ENCODE measurements around the gene OR51B5. TPM values are rescaled to one million over a fixed set of nuclear protein-coding genes. Genes with fewer than 3 reads are reported as not detected.
"Not testable (repeated sequence)": the region's sequence is repeated elsewhere in the genome, so short reads cannot be mapped to it uniquely, and the experiment has no call there.

The OR51B5 gene
- total RNA-seq, 1 experiment from 2014 or later, result 0.60 TPM

DNA sequence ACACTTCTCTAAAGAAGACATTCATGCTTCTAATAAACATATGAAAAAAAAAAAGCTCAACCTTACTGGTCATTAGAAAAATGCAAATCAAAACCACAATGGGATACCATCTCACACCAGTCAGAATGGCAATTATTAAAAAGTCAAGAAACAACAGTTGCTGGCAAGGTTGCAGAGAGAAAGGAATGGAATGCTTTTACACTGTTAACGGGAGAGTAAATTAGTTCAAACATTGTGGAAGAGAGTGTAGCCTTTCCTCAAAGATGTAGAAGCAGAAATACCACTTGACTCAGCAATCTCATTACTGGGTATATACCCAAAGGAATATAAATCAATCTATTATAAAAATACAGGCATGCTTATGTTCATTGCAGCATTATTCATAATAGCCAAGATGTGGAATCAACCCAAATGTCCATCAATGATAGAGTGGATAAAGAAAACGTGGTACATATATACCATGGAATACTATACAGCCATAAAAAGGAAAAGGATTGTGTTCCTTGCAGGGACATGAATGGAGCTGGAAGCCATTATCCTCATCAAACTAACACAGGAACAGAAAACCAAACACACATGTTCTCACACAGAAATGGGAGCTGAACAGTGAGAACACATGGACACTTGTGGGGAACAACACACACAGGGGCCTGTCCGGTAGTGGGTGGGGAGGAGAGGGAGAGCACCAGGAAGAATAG, 29.8 kb downstream of the OR51B5 start:
- not testable (repeated sequence) for H3K4me3 ChIP-seq (ENCODE audit: low read length); H3K27me3 ChIP-seq (ENCODE audit: low read length); H3K79me2 ChIP-seq (ENCODE audit: low read length); H3K9ac ChIP-seq (ENCODE audit: low read length); H3K9me3 ChIP-seq (ENCODE audit: low read length); H3K27ac ChIP-seq (ENCODE audit: low read length); H3K4me2 ChIP-seq (ENCODE audit: low read depth, low read length, poor library complexity, severe bottlenecking); H3K9me2 ChIP-seq (replicated peaks; ENCODE audit: insufficient read depth, low read length); H3K36me3 ChIP-seq (ENCODE audit: insufficient read depth, low read length); H3K4me1 ChIP-seq (ENCODE audit: low read length); H4K20me1 ChIP-seq (ENCODE audit: insufficient read depth, low read depth, low read length); H2AFZ ChIP-seq (ENCODE audit: low read length); DNase-seq

DNA sequence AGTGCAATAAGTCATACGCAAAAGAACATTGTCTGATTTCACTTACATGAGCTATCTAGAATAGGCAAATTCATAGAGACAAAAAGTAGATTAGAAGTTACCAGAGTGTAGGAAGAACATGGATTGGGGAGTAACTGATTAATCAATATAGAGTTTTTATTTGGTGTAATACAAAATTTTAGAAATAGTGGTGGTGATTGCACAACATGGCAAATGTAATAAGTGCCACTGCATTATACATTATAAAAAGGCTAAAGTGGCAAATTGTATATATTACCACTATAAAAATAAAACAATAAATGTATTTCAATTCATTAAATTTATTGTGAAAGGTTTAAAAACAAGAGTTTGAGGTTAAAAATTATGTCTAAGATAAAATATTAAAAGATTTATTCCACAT, 32.9 kb downstream of the OR51B5 start:
- Histone ChIP-seq H3K27me3 (ENCODE audit: low read length) (no peaks in the 10 kb centered on the region), H3K4me2 (ENCODE audit: low read depth, low read length, poor library complexity, severe bottlenecking) (no peak overlapping the region), H3K4me3 (ENCODE audit: low read length) (no peak overlapping the region), H3K9ac (ENCODE audit: low read length) (no peak overlapping the region), H3K79me2 (ENCODE audit: low read length) (no peaks in the 10 kb centered on the region), H4K20me1 (ENCODE audit: insufficient read depth, low read depth, low read length) (no peaks in the 10 kb centered on the region), H3K27ac (ENCODE audit: low read length) (no peak overlapping the region), H2AFZ (ENCODE audit: low read length) (no peak overlapping the region), H3K4me1 (ENCODE audit: low read length) (no peaks in the 10 kb centered on the region), H3K9me2 (replicated peaks; ENCODE audit: insufficient read depth, low read length) (no peaks in the 10 kb centered on the region), H3K36me3 (ENCODE audit: insufficient read depth, low read length) (no peaks in the 10 kb centered on the region), H3K9me3 (ENCODE audit: low read length) (no peaks in the 10 kb centered on the region)
- no peak for DNase-seq

DNA sequence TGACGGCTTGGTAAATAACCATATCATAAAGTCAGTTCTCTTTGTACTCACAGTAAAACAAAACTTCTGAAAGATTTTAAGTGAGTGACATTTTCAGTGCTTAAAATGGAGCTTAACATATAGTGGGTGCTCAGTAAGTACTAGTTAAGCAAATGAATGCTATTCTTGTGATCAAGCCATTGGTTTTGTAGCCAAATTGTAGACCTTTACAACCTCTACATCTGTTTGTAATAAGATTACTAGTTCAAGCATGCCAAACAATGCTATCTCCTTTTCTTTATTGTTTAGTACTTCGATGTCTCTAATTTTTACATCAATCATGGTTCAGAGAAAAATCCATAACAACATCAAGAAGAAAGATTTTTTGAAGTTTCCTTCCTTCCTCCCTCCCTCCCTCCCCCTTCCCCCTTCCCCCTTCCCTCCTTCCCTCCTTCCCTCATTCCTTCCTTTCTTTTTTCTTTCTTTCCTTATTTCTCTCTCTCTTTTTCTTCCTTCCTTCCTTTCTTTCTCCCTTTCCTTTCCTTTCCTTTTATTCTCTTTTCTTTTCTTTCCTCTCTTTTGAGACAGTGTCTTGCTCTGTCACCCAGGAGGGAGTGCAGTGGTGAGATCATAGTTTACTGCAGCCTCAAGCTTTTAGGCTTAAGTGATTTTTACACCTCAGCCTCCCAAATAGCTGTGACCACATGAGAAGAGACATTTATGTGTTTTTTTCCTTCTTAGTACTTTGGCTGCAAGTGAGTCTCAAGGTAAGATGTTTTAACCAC, 35.9 kb downstream of the OR51B5 start:
- H4K20me1 ChIP-seq (ENCODE audit: insufficient read depth, low read depth, low read length), result no peaks in the 10 kb centered on the region
- no peaks in the 10 kb centered on the region for H3K79me2 ChIP-seq (ENCODE audit: low read length)
- no peaks in the 10 kb centered on the region for H3K9me2 ChIP-seq (replicated peaks; ENCODE audit: insufficient read depth, low read length)
- H3K27ac ChIP-seq (ENCODE audit: low read length), result no peak overlapping the region
- no peaks in the 10 kb centered on the region for H3K9me3 ChIP-seq (ENCODE audit: low read length)
- no peaks in the 10 kb centered on the region for H3K27me3 ChIP-seq (ENCODE audit: low read length)
- H3K36me3 ChIP-seq (ENCODE audit: insufficient read depth, low read length), result no peaks in the 10 kb centered on the region
- DNase-seq, result no peak
- no peak overlapping the region for H2AFZ ChIP-seq (ENCODE audit: low read length)
- H3K4me3 ChIP-seq (ENCODE audit: low read length), result no peak overlapping the region
- H3K9ac ChIP-seq (ENCODE audit: low read length), result no peak overlapping the region
- no peaks in the 10 kb centered on the region for H3K4me1 ChIP-seq (ENCODE audit: low read length)
- no peak overlapping the region for H3K4me2 ChIP-seq (ENCODE audit: low read depth, low read length, poor library complexity, severe bottlenecking)

DNA sequence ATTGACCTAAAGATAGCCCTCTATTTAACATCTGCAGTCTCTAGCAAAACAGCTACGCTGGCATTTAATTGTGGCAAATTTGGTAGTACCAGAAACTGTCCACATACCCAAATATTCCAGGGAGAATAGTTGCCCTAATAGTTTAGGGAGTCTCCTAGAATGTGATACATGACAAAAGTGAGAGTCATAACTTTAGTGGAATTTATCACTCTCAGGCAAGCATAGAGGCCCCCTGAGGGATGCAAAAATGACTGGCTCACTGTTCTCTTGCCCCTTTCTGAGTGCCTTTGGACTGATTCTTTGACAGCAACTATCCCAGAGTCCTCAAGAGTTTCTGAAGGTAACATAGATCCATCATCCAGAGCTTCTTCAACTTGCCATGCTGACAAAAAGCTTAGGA, 39.3 kb downstream of the OR51B5 start:
- H3K9ac ChIP-seq (ENCODE audit: low read length), result no peak overlapping the region
- H2AFZ ChIP-seq (ENCODE audit: low read length), result no peak overlapping the region
- no peaks in the 10 kb centered on the region for H4K20me1 ChIP-seq (ENCODE audit: insufficient read depth, low read depth, low read length)
- H3K4me1 ChIP-seq (ENCODE audit: low read length), result no peaks in the 10 kb centered on the region
- no peaks in the 10 kb centered on the region for H3K79me2 ChIP-seq (ENCODE audit: low read length)
- no peaks in the 10 kb centered on the region for H3K36me3 ChIP-seq (ENCODE audit: insufficient read depth, low read length)
- no peak for DNase-seq
- H3K4me3 ChIP-seq (ENCODE audit: low read length), result no peak overlapping the region
- no peaks in the 10 kb centered on the region for H3K9me3 ChIP-seq (ENCODE audit: low read length)
- no peak overlapping the region for H3K4me2 ChIP-seq (ENCODE audit: low read depth, low read length, poor library complexity, severe bottlenecking)
- no peaks in the 10 kb centered on the region for H3K27me3 ChIP-seq (ENCODE audit: low read length)
- H3K27ac ChIP-seq (ENCODE audit: low read length), result no peak overlapping the region
- H3K9me2 ChIP-seq (replicated peaks; ENCODE audit: insufficient read depth, low read length), result no peaks in the 10 kb centered on the region

DNA sequence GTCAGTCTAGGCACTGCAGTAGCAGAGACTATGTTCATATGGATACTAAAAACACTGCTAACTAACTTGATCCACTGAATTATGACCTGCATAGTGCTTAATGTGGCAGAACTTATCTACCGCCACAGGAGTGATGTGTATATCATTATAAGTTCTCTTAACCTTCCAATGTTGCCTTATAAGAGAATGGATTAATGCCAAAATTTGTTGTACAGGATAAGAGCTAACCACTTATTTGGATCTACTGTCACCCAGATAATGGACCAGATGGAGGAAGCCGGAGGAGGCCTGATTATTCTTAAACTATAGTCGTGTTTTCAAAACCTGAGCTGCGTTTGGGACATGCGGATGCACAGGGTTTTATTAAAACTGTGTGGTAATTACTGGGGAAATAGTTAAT, 39.7 kb downstream of the OR51B5 start:
- Histone ChIP-seq H3K4me3 (ENCODE audit: low read length) (no peak overlapping the region), H3K9me3 (ENCODE audit: low read length) (no peaks in the 10 kb centered on the region), H3K4me1 (ENCODE audit: low read length) (no peaks in the 10 kb centered on the region), H3K9ac (ENCODE audit: low read length) (no peak overlapping the region), H3K4me2 (ENCODE audit: low read depth, low read length, poor library complexity, severe bottlenecking) (no peak overlapping the region), H3K27ac (ENCODE audit: low read length) (no peak overlapping the region), H3K36me3 (ENCODE audit: insufficient read depth, low read length) (no peaks in the 10 kb centered on the region), H3K27me3 (ENCODE audit: low read length) (no peaks in the 10 kb centered on the region), H4K20me1 (ENCODE audit: insufficient read depth, low read depth, low read length) (no peaks in the 10 kb centered on the region), H3K9me2 (replicated peaks; ENCODE audit: insufficient read depth, low read length) (no peaks in the 10 kb centered on the region), H3K79me2 (ENCODE audit: low read length) (no peaks in the 10 kb centered on the region), H2AFZ (ENCODE audit: low read length) (no peak overlapping the region)
- DNase-seq, result no peak

DNA sequence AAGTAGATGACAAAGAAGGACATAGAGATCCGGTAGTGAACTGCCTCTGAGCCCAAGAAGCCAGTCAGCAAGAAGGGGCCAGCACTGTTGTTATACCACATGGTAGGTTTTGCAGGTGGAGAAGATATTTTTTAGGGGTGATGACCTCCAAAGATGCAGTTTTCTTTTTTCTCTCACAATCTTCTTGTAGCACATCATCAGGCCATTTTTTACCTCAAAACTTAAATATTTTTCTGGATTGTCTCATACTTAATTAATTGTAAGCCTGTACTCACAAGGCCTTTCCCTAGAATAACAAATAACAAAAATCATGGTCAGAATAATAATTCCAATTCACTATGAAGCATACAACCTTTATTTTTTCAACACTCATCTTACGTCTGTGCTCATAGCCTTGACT, 41.5 kb downstream of the OR51B5 start, which contains the start of gene OR51B4:
TSS of gene OR51B4 (minus strand) at position 101 of the 400 bp plus-strand sequence. CDS start at position 101, 0 bp downstream.
- H3K27me3 ChIP-seq (ENCODE audit: low read length), result no peaks in the 10 kb centered on the region
- no peak within 1 kb of the TSS for H3K27ac ChIP-seq (ENCODE audit: low read length)
- H2AFZ ChIP-seq (ENCODE audit: low read length), result no peak within 1 kb of the TSS
- no peaks in the 10 kb centered on the region for H3K79me2 ChIP-seq (ENCODE audit: low read length)
- no peak within 1 kb of the TSS for H3K4me2 ChIP-seq (ENCODE audit: low read depth, low read length, poor library complexity, severe bottlenecking)
- no peaks in the 10 kb centered on the region for H3K9me2 ChIP-seq (replicated peaks; ENCODE audit: insufficient read depth, low read length)
- H3K9me3 ChIP-seq (ENCODE audit: low read length), result no peaks in the 10 kb centered on the region
- H3K9ac ChIP-seq (ENCODE audit: low read length), result no peak within 1 kb of the TSS
- no peaks in the 10 kb centered on the region for H3K4me1 ChIP-seq (ENCODE audit: low read length)
- H3K4me3 ChIP-seq (ENCODE audit: low read length), result no peak within 1 kb of the TSS
- no peak for DNase-seq
- no peaks in the 10 kb centered on the region for H3K36me3 ChIP-seq (ENCODE audit: insufficient read depth, low read length)
- no peaks in the 10 kb centered on the region for H4K20me1 ChIP-seq (ENCODE audit: insufficient read depth, low read depth, low read length)

DNA sequence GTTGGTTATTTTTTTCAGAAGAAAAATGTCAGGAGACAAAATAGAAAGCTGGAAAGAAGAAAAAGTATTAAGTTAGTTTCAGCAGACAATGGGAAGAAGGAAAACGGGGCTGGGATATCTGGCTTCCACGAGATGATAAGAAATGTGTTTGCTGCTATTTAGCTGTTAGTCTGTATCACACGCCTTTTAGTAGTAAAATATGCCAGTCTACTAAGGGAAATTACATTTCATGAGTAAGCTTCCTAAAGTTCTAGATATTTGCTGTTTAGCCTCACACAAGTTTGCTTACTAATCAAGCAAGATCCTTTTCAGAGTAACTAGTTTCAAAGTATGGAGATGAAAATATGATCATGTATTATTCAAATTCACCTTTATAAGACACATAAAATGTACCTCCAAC, 43.1 kb downstream of the OR51B5 start:
- Histone ChIP-seq H4K20me1 (ENCODE audit: insufficient read depth, low read depth, low read length) (no peaks in the 10 kb centered on the region), H3K9ac (ENCODE audit: low read length) (no peak overlapping the region), H3K4me1 (ENCODE audit: low read length) (no peaks in the 10 kb centered on the region), H3K4me2 (ENCODE audit: low read depth, low read length, poor library complexity, severe bottlenecking) (no peak overlapping the region), H3K79me2 (ENCODE audit: low read length) (no peaks in the 10 kb centered on the region), H3K4me3 (ENCODE audit: low read length) (no peak overlapping the region), H3K36me3 (ENCODE audit: insufficient read depth, low read length) (no peaks in the 10 kb centered on the region), H3K9me2 (replicated peaks; ENCODE audit: insufficient read depth, low read length) (no peaks in the 10 kb centered on the region), H2AFZ (ENCODE audit: low read length) (no peak overlapping the region), H3K9me3 (ENCODE audit: low read length) (no peaks in the 10 kb centered on the region), H3K27ac (ENCODE audit: low read length) (no peak overlapping the region), H3K27me3 (ENCODE audit: low read length) (no peaks in the 10 kb centered on the region)
- DNase-seq, result no peak

DNA sequence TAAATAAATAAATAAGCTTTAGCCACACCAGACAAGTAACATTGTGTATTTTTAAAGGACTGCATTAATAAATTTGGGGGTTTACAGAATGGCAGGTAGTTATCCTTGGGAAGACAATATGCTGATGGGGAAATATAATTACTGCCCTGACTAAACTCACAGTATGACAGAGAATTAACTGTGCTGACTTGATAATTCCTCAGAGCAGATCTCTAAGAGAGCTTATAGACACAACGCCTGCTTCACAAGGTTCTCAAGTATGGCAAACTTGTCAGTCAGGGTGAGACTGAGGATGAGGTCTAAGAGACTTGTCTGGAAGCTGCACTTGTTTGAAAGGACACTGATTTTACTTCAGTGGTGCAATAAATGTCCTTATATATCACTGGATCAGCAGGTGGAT, 44.9 kb downstream of the OR51B5 start:
- Histone ChIP-seq H2AFZ (ENCODE audit: low read length) (no peak overlapping the region), H3K4me1 (ENCODE audit: low read length) (no peaks in the 10 kb centered on the region), H3K9me2 (replicated peaks; ENCODE audit: insufficient read depth, low read length) (no peaks in the 10 kb centered on the region), H3K36me3 (ENCODE audit: insufficient read depth, low read length) (no peaks in the 10 kb centered on the region), H3K9me3 (ENCODE audit: low read length) (no peaks in the 10 kb centered on the region), H3K27ac (ENCODE audit: low read length) (no peak overlapping the region), H3K9ac (ENCODE audit: low read length) (no peak overlapping the region), H4K20me1 (ENCODE audit: insufficient read depth, low read depth, low read length) (no peaks in the 10 kb centered on the region), H3K79me2 (ENCODE audit: low read length) (no peaks in the 10 kb centered on the region), H3K4me2 (ENCODE audit: low read depth, low read length, poor library complexity, severe bottlenecking) (no peak overlapping the region), H3K4me3 (ENCODE audit: low read length) (no peak overlapping the region), H3K27me3 (ENCODE audit: low read length) (no peaks in the 10 kb centered on the region)
- no peak for DNase-seq

Data from Karpas-422 (cell line).